Stimulated activated CD4-positive, alpha-beta T cell treated with anti-CD3 and anti-CD28 coated beads, Interleukin-2, amount 100 ng/mL, for 24 hours (primary cell): Measurements from ENCODE around the gene EMC10.
A peak's percentile ranks its signal among the peaks of the same experiment; 100 is the strongest.

Experiments used
- DNase-seq, 2 donors: peaks; one replicate each; pipeline ENCODE4 v3.0.0-alpha.2; 2020

EMC10 gene

GRCh38 chr19:50479761-50480251, 3.5 kb downstream of the EMC10 start:
- DNase-seq = no peak

GRCh38 chr19:50480281-50481111, 4.2 kb downstream of the EMC10 start:
- DNase-seq = no peak

DNA sequence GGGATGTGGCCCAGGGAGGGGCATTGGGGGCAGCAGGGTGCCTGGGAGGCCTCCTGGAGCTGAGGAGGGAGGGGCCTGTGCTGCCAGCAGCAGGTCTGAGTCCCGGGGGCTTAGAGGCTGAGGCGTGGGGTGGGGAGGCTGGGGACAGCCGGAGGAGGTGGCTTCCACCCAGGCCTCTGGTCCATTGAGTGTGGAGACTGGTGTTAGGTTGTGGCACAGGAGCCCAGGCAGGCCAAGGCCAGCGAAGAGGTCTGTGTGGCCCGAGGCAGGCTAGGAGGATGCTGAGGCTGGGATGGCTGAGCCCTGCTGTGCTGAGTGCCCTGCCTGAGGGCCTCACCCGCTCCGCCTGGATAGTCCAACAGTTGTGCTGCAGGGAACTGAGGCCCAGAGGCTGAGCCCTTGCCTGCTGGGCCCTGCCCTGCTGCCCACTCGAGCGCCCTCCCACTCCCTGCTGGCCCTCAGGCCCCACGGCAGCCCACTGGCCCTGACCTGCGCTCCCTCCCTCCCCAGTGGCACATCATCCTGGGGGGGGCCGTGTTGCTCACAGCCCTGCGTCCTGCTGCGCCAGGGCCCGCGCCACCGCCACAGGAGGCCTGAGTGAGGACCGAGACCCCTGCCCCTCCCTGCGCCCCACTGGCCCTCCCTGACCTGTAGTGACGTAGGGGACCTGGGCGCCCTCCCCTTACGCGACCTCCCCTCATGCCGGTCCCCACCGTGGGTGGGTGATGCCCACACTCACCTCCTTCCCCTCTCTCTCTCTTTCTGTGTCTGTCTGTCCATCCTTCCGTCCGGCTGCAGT, 5.2 kb downstream of the EMC10 start:
- DNase-seq = no peak

DNA sequence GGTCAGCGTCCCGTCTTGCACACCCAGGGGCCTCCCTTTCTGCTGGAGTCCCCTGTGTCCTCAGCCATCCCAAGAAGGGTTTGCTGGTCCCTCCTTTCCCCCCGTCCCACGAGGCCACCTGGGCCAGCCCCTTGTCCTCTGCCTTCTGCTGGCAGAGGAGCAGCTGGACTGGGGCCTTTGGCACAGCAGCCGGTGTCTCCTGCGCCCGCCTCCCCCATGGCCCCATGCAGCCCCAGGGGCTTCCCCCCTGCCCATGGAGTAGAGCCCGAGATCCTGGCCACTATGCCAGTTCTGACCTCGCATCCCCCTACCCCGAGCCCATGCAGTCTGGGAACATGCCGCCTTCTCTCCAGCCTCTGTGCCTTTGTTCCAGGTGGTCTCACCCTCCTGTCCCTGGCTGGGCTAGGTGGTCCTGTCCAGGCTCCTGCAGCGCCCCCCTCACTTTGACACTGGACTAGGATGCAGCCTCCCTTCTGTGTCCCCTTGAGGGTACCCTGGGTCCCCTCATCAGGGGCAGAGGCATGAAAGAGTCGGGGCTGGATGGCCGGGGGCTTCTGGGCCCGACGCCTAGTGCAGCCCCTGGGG, 6.1 kb downstream of the EMC10 start:
- DNase-seq = no peak

DNA sequence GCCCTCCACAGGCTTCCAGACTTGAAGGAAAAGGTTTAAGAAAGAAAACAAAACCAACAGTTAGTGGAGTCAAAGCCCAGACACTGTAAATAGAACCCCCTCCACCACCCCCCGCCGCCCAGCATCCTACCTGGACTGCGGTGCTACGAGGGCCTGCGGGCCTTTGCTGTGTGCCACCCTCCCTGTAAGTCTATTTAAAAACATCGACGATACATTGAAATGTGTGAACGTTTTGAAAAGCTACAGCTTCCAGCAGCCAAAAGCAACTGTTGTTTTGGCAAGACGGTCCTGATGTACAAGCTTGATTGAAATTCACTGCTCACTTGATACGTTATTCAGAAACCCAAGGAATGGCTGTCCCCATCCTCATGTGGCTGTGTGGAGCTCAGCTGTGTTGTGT, 6.6 kb downstream of the EMC10 start:
- DNase-seq = no peak

GRCh38 chr19:50485284-50485955, 9.1 kb downstream of the EMC10 start:
- no peak for DNase-seq

- DNase-seq = peak; percentile 75
These were observed 10.7 kb downstream of the EMC10 start for GRCh38 chr19:50486823-50487515.

DNA sequence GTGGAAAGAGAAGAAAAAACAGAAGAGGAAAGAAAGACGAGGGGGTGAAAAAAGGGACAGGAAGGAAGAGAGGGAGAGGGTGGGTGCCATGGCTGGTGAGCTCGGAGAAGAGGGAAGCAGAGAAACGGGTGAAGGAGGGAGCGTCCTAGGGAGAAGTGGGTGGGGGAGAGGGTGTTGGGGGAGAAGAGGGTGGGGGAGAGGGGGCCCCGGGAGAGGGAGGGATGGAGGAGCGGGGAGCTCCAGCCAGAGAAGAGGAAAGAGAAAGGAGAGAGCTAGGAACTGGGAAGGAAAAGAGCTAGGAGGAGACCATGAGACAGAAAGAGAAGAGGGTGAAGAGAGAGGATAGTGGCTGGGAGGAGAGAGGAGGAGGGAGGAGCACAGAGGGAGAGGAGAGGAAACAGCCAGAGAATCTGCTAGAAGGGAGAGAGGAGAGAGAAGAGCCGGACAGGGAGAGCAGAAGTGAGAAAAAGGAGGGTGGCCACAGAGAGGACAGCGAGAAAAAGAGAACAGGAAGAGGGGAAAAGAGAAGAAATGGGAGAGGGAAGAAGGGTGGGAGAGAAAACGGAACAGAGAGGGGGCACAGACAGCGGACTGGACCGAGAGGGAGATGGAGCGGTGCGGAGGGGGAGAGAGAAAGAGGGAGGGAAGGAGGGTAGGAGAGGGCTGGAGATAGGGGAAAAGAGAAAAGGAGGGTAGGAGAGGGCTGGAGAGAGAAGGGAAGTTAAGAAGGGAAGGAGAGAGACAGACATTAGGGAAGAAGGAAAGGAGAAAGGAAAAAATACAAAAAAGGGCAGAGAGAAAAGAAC, 12.3 kb downstream of the EMC10 start:
- no peak for DNase-seq

- no peak for DNase-seq
These were observed 13.2 kb downstream of the EMC10 start for GRCh38 chr19:50489461-50490011.

- no peak for DNase-seq
These were observed 14.1 kb downstream of the EMC10 start for GRCh38 chr19:50490411-50490811.

DNA sequence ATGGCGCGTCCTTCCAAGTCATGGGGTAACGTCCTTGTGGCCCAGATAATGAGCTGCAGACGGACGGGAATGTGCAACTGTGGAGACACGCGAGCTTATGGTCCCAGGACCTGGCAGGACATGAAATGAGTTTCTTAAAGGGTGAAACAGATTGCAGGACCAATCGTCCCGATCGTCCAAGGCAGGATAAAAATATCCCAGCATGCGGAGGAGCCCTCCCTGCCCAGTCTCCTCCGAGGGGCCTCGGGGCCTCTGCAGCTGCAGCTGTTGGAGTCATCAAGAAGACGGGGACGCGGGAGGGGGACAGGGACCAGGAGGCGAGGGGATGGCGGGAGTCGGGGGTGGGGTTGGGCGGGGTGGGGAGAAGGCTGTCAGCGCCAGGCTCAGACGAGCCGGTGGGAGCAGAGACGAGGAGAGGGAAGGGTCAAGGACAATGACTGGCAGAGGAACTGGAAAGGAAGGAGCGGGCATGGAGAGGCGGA, 14.7 kb downstream of the EMC10 start:
- no peak for DNase-seq

DNA sequence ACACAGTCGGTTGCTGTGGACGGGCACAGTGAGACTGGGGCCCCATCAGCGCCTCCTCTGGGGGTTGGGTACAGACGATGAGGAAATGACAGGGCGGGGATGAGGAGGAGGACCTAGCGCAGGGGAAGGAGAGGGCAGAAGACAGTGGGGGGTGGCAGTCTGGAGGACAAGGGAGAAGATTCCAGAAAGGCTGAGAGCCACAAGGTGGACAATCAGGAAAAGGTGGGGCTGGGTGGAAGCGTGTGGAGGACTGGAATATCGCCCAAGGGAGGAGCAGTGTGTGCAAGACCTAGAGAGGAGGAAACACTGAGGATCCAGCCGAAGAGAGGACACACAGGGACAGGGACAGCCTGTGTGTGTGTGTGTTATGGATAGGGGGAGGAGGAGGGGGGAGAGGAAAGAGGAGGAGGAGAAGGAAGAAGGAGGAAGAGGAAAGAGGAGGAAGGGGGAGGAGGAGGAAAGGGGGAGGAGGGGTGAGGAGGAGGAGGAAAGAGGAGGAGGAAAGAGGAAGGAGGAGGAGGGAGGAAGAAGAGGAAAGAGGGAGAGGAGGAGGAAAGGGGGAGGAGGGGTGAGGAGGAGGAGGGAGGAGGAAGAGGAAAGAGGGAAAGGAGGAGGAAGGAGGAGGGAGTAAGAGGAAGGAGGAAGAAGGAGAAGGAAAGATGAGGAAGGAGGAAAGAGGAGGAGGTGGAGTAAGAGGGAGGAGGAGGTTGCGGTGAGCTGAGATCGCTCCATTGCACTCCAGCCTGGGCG, 16.2 kb downstream of the EMC10 start:
- DNase-seq = peak; percentile 50 to 52

DNA sequence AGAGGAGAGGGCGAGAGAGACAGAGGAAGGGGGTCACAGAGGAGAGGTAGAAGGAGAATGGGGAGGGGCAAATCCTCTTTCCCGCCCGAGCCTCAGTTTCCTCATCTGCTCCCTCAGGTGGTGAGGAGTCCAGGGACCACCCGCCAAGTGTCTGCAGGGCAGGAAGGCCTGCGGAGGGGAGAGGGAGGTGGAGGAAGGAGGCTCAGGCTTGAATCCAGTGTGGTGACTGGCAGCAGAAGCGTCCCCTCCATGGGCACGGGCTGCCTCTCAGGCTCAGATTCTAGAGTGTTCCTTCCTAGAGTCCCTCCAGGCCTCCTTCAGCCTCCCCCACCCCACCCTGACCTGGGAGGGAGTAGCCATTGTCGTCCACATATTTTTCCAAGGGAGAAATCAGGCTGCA, 16.9 kb downstream of the EMC10 start:
- DNase-seq = no peak

GRCh38 chr19:50494186-50495019, 18.1 kb downstream of the EMC10 start:
- no peak for DNase-seq

DNA sequence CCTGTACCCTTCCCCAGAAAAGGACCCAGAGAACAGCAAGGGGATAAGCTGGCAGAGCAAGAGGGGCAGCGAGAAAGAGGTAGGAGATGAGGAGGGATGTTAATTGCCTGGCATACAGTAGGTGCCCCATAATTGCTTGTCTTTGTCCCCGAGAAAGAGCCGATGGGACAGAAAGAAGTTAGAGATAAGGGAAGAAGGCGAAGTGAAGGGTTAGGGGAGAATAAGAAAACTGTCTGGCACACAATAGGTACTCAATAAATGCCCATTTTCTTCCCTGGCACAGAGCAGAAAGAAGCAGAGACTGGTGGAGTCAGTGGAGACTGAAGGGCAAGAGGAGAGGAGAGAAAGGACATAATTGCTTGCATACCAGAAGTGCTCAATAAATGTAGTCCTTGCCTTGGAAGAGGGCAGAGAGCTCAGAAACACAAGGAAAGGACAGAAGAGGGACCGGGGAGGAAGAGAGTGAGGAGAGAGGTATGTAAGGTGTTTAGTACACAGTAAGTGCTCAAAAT, 18.8 kb downstream of the EMC10 start:
- DNase-seq = no peak

GRCh38 chr19:50496189-50497021, 20.1 kb downstream of the EMC10 start:
- no peak for DNase-seq

GRCh38 chr19:50497022-50497405, 20.7 kb downstream of the EMC10 start:
- no peak for DNase-seq
